ENCODE measurements around the gene AIF1L.
"Not testable (repeated sequence)": the region's sequence is repeated elsewhere in the genome, so short reads cannot be mapped to it uniquely, and the experiment has no call there.

The AIF1L gene

DNA sequence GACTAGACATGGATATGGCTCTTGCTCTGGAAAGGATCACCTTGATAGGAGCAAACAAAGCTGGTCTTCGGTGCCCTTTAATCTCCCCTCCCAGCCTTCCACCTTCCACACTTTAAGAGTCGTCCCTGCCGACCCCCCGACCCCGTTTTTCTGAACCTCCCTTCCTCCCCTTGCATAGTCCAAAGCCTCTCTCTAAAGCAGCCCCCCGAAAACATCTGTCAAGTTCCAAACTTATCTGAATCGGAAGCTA is 28.6 kb downstream of the AIF1L start:
- DNase-seq, result no peak

DNA sequence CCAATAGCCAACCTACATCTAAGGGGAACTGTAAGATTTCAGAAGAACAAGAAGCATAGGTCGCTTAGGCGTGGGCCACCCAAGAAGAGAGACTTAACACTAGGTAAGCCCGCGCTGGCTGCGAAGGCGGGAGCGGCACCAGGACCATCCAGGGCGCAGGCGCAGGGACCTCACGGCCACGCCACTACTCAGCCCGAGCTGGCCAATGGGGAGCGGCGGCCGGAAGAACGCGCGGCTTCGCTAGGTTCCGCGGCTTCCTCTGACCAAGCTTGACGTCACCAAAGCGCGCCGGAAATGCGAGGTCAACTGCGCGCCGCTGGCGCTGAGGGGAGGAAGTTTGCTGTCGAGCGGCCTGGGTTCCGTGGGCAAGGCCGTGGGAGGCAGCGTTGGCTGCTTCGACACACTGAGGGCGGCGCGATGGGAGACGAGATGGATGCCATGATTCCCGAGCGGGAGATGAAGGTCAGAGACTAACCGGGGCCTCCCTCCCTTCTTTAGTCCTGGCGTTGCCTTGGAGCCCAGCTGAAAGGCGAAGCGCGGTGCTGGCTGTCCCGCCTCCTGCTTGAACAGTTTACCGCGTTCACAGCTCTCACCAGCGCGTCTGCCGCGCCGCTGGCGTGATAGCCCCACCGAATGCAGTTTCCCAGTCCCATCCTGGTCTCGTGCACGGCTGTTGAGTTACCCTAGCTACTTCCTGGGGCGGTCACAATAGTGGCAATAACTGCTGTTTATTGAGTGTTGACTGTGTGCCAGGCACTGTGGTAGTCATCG is 29.1 kb downstream of the AIF1L start, which contains the start of gene NUP214:
Gene NUP214, plus strand, starts transcription at position 299 of the 771 bp plus-strand sequence. Its CDS starts 119 bp downstream, at position 418.
- peak; percentile 97 for DNase-seq

DNA sequence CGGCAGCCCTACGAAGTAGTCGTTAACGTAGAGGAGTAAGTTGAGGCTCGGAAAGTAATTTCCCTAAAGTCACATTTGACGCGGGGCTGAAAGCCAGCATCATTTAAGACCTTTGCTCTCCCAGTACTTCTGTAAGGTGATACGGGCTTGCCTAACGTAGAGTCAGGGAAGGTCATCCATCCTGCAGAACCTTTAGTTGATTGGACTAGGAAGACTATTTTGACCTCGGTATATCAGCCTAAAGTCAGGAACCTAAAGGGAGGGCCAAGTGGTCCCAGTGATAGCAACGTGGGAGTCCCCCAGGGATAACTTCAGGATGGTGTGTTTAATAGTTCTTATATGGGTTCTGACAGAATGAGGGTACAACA is 29.7 kb downstream of the AIF1L start:
- DNase-seq, result no peak

DNA sequence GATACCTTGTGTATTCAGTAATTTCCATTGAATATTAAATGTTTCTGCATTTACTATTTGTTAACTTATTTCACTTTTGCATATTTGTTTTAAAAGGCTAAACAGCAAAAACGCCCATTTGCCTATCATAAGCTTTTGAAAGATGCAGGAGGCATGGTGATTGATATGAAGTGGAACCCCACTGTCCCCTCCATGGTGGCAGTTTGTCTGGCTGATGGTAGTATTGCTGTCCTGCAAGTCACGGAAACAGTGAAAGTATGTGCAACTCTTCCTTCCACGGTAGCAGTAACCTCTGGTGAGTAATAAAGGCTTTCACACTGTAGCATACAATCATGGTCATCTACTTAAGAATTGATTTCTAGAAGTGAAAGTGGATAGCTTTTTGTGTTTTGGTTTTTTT is 32.9 kb downstream of the AIF1L start:
- no peak for DNase-seq

GRCh38 chr9:131138676-131139075 is 42.3 kb downstream of the AIF1L start:
- no peak for DNase-seq

GRCh38 chr9:131140112-131140511 is 43.8 kb downstream of the AIF1L start:
- DNase-seq, result no peak

DNA sequence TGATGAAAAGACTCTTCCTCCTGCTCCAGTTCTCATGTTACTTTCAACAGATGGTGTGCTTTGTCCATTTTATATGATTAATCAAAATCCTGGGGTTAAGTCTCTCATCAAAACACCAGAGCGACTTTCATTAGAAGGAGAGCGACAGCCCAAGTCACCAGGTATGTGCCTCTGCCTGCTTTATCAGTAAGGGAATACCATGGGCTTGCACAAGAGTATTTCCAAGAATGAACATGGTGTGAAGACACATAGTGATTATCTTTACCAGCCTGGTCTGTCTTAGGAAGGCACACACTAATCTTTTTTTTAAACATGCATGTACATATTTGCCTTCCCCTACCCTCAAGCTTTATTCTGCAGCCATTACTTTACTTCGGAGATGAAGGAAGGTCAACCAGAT is 44.2 kb downstream of the AIF1L start:
- DNase-seq, result no peak

- DNase-seq, result no peak
Observed at GRCh38 chr9:131142160-131142559, 45.8 kb downstream of the AIF1L start.

DNA sequence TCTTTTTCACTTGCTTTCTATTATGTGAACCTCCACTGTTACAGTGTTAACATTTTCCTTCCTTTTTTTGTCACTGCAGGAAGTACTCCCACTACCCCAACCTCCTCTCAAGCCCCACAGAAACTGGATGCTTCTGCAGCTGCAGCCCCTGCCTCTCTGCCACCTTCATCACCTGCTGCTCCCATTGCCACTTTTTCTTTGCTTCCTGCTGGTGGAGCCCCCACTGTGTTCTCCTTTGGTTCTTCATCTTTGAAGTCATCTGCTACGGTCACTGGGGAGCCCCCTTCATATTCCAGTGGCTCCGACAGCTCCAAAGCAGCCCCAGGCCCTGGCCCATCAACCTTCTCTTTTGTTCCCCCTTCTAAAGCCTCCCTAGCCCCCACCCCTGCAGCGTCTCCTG is 47.9 kb downstream of the AIF1L start:
- DNase-seq, result no peak

GRCh38 chr9:131145245-131145644 is 48.9 kb downstream of the AIF1L start:
- DNase-seq, result no peak

GRCh38 chr9:131146186-131146585 is 49.9 kb downstream of the AIF1L start:
- DNase-seq, result no peak

DNA sequence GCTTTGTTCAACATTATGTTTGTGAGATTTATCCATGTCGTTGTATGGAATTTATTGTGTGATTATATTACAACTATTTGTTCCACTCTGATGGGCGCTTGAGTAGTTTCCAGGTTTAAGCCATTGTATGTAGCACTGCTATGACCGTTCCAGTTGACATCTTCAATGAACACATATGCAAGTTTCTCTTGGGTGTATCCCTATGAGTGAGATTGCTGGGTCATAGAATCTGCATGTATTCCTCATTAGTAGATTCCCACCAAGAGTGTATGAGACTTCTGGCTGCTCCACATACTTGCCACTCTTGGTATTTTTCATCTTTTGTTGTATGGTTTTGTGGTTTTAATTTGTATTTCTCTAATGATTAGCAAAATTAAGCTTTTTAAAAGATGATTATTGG is 51.9 kb downstream of the AIF1L start:
- DNase-seq, result no peak

DNA sequence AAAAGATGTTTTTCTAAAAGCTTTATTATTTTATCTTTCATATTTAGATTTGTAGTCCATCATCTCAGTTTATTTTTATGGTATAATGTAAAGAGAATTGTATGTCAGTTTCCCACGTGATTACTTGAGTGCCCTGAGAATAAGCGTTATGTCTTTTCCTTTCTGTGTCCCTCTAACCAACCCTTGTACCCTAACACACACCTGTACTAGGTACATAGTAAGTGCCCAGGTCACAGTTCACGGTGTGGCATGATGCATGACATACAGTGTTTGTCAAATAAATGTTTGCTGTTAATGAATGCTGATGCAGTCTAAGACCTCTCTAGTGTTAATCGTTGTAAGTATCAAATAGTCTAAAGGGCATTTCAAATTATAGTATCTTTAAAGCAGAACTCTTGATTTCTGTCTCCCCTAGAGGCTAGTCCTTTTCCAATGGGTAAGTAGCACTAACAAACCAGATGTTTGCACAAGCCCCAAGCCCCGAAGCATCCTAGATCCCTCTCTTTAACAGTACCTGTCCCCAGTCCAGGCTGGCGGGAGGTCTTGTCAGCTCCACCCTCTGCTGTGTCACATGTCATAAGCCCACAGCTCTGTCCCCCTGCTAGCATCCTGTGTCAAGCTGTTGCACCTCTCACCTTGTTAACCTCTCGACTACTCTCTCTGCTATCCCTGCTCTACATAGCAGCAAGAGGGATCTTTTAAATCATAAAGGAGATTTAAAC is 52.8 kb downstream of the AIF1L start:
- DNase-seq, result no peak

- DNase-seq, result no peak
Observed at GRCh38 chr9:131149688-131150053, 53.3 kb downstream of the AIF1L start.

GRCh38 chr9:131153595-131153994 is 57.3 kb downstream of the AIF1L start:
- DNase-seq, result no peak

- not testable (repeated sequence) for DNase-seq
Observed at GRCh38 chr9:131158673-131159072, 62.3 kb downstream of the AIF1L start.

GRCh38 chr9:131160416-131161112 is 64.2 kb downstream of the AIF1L start:
- DNase-seq, result no peak

- no peak for DNase-seq
Observed at GRCh38 chr9:131161585-131161984, 65.3 kb downstream of the AIF1L start.

DNA sequence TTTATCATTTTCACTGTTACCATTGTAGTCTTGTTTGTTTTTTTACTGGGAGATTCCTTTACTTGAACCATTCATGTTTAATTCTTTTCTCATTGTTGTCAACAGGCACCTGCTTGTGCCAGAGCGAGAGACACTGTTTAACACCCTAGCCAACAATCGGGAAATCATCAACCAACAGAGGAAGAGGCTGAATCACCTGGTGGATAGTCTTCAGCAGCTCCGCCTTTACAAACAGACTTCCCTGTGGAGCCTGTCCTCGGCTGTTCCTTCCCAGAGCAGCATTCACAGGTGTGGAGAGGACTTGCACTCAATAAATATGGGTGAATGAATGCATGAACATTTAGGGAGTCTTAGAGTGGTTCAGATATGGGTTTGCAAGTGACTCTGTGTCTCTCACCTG is 66.6 kb downstream of the AIF1L start:
- no peak for DNase-seq

GRCh38 chr9:131165523-131165922 is 69.2 kb downstream of the AIF1L start:
- DNase-seq, result no peak

DNA sequence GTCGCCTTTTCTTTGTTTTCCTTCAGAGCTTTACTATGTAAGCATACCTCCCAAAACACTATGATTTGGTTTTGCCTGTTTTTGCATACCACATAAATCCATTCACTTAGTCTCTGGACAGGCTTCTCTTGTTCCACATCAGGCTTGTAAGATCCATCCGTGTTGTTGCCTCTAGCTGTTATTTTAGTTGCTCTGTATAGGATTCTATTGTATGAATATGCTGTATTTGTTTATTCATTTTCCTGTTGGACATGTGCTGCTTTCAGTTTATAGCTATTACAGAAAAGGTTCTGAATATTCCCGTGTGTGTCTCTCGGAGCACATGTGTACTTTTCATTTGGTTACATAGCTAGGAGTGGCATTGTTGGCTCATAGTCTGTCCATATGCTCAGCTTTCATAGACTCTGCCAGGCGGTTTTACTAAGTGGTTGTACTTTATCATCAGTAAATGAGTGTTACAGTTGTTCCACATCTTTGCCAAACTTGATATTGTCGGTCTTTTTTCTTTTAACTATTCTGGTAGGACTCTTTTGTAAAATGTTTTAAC is 70.9 kb downstream of the AIF1L start:
- DNase-seq, result no peak

DNA sequence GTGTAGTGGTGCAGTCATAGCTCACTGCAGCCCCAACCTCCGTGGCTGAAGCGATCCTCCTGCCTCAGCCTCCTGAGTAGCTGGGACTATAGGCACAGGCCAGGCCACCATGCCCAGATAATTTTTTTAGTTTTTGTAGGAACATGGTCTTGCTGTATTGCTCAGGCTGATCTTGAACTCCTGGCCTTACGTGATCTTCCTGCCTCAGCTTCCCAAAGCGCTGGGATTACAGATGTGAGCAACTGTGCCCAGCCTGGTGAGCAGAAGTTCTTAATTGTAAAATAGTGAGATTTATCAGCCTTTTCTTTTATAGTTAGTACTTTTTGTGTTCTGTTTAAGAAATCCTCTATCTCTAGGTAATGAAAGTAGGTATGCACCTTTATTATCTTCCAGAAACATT is 71.6 kb downstream of the AIF1L start:
- DNase-seq, result no peak

DNA sequence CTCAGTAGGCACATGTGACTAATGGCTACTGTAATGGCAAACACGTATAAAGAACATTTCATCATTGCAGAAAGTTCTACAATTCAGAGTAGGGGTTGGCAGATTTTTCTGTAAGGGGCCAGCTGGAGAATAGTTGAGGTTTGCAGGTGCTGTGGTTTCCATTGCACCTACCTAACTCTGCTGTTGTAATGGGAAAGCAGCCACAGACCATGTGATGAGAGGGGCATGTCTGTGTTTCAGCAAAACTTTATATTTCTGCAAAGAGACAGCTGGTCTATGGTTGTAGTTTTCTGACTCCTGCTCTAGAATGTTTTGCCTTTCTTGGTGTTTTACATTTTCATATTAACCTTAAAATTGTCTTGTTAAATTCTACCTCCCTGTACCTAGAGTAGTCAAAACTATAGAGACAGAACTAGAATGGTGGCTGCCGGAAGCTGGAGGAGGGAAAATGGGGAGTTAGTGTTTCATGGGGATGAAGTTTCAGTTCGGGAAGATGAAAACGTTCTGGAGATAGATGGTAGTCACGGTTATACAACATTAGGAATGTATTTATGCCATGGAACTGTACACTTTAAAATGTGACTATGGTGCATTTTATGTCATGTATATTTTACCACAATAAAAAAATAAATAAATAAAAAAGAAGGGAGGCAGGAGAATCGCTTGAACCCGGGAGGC is 73.4 kb downstream of the AIF1L start:
- no peak for DNase-seq
